ENCODE results near the gene ZBTB44.
"Not testable (repeated sequence)": the region's sequence is repeated elsewhere in the genome, so short reads cannot be mapped to it uniquely, and the experiment has no call there.

The ZBTB44 gene

GRCh38 chr11:130194241-130195023 is 120.3 kb downstream of the ZBTB44 start:
- no peak for DNase-seq

DNA sequence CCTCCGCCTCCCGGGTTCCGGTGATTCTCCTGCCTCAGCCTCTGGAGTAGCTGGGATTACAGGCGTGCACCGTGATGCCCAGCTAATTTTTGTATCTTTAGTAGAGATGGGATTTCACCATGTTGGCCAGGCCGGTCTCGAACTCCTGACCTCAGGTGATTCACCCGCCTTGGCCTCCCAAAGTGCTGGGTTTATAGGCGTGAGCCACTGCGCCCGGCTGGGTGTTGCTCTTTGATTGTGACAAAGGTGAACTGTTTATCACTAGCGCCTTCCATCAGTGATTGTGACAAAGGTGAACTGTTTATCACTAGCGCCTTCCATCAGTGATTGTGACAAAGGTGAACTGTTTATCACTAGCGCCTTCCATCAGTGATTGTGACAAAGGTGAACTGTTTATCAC is 121.2 kb downstream of the ZBTB44 start:
- DNase-seq: not testable (repeated sequence)

- DNase-seq: no peak
These were observed 121.9 kb downstream of the ZBTB44 start for GRCh38 chr11:130192845-130193267.

GRCh38 chr11:130191896-130192295 is 122.8 kb downstream of the ZBTB44 start:
- DNase-seq: no peak

- DNase-seq: no peak
These were observed 124.3 kb downstream of the ZBTB44 start for GRCh38 chr11:130190371-130190881.

DNA sequence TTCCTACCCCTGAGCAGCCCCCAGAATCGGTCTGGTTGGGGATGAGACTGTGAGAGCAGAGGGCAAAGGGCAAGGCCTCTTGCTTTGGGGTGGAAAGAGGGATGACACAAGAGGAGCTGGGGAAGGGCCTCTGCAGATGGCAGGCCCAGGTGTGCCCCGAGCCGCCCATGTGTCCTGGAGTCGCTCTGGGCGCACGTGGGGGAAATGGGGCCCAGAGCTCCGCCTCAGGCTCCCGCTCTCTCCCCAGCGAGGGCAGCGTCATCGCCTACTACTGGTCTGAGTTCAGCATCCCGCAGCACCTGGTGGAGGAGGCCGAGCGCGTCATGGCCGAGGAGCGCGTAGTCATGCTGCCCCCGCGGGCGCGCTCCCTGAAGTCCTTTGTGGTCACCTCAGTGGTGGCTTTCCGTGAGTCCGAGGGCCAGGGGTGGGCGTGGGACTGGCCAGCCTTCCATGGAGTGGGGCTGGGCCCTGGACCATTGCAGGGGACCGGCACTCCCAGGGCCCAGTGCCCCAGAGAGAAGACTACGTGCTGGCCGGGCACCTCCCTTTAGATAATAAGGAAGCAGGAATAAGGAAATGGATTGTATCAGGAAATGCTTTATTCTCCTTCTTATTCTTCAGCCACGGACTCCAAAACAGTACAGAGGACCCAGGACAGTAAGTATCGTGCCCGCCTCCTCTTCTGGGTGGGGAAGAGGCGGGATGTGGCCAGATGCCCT is 125.1 kb downstream of the ZBTB44 start:
- DNase-seq: no peak

DNA sequence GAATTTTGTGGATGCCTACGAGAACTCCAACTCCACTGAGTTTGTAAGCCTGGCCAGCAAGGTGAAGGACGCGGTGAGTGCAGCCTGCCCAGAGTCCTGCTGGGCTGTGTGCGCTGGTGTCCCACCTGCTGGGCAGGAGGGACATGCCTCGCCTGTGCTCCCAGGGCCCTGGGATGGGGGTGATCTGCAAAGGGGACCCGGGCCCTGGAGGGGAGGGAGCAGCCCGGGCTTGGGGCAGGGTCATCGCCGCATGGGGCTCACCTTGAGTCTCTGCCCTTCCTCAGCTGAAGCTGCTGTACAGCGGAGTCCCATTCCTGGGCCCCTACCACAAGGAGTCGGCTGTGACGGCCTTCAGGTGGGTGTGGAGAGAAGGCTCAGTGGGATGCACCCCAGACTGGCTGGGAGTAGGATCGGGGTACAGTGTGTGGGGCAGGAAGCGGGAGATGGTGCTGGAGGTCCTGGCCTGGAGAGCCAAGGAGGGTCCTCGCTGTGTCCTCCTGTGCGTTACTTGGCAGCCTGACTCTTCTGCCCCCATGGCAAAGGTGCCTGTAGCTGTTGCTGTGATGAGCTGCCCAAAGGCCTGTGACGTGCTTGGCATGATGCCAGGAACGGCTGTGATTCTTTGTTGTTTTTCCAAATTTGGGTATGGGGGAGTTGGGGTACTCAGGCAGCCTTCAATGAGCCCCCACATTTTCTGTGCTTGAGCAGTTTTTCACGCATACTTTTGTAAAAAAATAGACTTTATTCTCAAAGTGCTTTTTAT is 126.0 kb downstream of the ZBTB44 start:
- no peak for DNase-seq

- no peak for DNase-seq
These were observed 126.7 kb downstream of the ZBTB44 start for GRCh38 chr11:130188047-130188446.

DNA sequence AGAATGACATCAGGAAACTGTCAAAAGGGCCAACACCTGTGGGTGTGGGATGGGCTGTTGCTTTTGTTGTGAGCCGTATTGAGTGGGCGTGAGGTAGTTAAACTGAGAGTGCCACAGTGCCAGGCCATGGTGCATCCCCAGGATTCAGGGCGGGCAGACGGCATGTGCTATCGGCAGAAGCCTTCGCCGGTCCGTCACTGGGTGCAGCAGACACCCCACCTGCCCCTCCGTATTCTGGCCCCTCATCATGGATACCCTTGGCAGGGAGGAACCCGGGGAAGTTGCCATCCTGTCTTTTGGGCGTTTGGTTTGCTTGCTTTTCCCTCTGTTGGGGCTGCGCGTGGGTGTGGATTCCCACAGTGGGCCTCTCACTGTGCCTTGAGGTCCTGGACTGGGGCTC is 127.6 kb downstream of the ZBTB44 start:
- DNase-seq: no peak

DNA sequence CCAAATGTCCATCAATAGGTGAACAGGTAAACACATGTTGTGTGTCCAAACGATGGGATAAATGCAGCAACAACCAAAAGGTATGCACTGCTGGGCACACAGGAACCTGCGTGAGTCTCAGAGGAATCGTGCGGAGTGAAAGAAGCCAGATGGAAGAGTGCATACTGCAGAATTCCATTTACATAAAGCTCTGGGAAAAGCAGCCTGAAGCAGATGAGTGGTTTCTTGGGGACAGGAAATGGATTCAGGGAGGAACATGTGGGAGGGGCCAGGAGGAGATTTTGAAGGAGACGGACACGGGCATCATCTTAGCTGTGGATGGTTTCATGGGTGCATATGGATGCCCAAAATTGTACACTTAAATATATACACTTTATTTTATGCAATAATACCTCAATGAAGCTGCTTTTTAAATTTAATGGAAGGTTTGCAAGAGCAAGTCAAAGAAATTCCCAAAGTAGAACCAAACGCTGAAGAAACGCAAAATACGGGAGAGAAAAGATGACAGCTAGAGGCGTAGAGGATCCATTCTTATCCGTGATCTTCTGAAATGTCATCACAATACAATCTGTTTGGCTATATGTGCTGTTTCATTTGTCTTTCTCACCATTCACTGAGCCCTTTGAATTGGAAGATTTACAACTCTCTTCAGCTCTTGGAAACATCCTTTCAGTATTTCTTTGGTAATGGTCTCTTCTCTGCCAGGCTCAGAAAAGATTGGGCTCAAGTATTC is 130.7 kb downstream of the ZBTB44 start:
- DNase-seq: no peak

DNA sequence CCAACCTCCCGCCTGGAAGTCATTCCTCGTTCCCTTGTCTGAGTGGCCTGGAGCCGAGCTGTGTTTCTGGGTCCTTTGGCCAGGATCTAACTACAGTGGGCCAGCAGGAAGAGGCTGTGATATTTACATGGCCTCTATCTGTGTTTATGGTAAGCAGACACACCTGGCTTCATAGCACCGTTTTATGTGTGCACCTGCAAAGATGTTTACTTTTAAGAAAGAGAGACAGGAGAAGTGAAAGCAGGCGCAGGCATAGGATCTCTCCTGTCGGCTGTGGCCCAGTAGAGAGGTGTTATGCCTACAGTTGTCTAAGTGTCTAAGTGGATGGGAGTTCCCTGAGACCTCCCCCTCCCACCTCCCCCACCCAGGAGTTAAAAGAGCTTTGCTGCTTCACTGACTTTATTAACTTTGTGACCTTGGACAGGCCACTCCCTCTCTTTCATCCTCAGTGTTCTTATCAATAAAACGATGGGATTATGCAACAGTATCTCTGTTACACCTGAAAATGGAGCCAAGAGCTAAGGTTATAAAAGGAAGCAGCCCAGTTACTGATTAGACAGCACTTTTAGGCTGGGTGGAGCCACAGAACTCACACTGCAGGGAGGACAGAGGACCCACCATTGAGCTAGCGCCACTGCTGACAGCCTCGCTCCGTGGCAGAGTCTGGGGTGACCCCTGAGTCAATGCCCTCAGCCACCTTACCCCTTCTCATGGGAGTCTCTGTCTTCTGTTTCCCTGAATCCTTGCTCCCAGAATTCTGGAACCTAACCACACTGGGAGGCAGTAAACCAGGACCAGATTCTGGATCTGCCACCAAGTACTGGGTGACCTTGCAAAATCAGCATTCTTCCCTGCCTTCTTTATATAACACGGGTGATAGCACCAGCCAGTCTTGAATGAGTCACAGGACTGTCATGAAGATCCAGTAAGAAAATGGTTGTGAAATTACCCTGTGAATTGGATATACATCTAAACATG is 133.1 kb downstream of the ZBTB44 start:
- no peak for DNase-seq

GRCh38 chr11:130180896-130181294 is 133.8 kb downstream of the ZBTB44 start:
- no peak for DNase-seq

DNA sequence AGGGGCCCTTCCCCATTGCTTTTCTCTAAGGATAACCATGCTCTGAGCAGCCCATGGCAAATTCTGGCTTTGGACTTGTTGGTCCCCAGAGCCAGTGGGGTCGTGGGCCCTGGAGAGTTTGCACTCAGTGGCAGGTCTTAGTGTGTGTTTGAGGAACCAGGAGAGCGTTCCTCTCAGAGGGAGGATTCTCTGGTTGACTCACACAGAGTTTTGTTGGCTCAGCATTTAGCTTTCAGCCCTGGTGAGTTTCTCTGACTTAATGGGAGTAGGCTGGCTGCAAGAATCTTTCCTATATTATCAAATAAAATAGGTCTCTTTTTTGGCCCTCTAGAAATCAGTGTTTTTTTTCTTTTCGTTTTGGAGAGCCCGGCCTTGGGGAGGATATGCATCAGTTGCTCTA is 134.2 kb downstream of the ZBTB44 start:
- DNase-seq: no peak

DNA sequence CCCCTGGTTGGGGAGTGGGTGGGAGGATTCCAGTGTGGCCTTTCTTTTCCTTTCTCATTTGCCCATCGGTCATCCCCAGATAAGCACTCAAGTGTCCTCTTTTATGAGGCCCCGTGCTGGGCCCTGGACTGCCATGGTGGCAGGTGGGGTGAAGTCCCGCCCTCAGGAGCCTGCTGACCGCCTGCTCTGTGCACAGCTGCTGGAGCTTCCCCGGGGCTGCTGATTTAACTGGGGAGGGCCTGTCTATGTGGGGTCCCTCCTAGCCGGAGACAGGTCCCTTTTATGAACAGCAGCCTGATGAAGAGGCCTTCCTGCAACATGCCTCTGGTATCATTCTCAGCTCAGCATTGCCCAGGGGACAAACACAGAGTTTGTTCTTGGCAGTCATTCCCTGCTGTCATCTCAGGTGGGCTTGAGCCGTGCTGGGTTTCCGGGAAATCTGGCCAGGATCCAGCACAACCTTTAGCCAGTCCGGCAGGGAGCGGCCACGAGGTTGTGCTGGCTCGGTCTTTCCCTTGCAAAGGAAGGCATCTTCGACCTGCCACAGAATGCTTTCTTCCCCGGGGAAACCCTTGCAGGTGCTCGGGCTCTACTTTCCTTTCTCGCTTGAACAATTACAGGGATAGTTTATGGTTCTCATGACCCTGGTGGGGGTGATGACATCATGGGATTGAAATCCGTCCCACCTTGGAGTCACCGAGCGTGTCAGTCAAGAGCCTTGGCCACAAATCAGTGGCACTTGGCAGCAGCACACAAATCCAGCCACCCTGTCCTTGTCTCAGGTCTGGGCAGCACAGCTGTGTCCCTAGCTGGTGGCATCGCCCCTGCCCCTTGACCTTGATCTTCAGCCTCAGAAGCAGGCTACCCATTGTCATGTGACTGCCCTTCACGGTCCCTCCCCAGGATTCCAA is 135.1 kb downstream of the ZBTB44 start:
- no peak for DNase-seq

DNA sequence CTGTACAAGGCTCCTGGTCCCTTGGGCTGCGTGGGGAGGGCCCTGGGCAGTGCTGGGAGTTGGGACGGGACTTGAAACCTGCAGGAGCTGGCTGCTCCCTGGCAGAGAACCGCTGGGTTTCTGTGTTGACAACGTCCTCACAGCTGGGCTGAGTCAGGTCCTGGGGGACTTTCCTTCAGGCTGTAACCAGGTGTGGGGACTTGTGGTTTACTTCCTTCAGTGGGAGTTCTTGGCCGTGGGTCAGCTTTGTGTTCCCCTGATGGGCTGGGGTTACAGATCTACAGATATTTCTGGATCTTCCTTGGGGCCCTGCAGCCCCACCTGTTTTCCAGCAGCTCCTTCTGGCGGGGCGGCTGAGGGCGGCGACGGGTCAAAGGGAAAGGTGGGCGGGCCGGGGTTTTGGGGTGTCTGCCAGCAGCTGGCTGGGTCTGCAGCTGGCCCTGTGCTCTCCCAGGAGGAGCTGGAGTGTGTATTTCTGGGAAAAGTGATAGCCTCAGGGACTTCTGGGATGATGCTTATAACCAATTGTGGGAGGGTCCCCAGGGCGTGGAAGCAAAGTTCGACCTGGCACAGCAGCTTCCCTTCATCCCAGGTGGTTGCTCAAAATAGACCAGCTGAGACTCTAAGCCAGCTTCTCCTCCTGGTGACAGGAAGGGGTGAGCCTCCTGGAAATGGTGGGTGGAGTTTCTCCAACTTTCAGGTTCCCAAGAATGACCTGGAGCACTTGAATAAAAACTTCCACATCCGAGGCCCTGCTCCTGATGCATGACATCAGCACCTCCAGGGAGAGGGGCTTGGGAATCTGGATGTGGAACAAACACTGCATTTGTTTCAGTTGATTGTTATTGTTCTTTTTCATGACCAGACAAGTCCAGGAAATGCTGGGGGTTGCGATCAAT is 136.0 kb downstream of the ZBTB44 start:
- no peak for DNase-seq

DNA sequence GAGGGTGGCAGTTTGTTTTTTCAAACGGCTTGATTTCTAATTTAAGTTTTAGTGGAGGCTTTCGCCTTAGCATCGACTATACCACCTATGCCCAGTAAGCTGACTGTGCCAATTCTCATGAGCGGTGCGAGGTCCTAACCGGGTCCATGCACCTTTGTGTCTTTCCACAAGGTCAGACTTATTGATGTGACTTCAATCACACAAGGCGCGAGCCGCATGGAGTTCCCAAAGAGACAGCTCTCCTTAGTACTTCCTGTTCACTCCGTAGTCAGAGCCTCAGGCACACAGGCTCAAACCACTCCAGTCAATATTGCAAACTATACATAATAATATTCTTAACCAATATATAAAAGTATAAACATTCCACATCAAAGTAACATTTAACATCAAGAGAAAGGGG is 136.9 kb downstream of the ZBTB44 start:
- no peak for DNase-seq
